ENCODE results near the gene AGAP1. TPM values are rescaled to one million over a fixed set of nuclear protein-coding genes. Genes with fewer than 3 reads are reported as not detected.

The AGAP1 gene
- total and polyA plus RNA-seq, 2 donors (not counting 3 experiments of a cell fraction or from before 2014, with no cell fraction given), result 10.2 to 20.9 TPM

DNA sequence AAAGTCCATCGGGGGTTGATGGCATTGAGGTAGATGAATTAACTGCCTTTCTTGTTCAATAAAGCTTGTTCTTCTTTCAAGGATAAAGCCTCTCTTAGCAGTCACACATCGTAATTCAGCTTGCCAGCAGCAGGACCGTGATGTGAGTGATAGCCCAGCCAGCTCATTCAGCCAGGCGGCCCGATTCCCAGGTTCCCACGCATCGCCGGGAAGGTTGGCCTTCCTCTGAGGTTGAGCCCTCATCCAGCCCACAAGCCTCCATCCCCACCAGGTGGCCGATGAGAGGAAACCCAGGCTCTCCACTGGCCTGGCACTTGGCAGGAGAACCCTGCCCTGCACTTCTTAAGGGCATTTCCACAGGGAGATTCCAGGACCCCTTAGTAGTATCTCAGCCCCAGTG lies 4.7 kb downstream of the AGAP1 start:
- FAIRE-seq (no peak), DNase-seq (ENCODE audit: low read depth, low spot score) (no peak)
- Histone ChIP-seq H3K27me3 (ENCODE audit: control insufficient read depth in 2 of 2, insufficient read depth in 2 of 2, low read length in 2 of 2) (no peaks in the 10 kb centered on the region), H2AFZ (ENCODE audit: low read depth, low read length) (no peak overlapping the region), H3K79me2 (ENCODE audit: control insufficient read depth, insufficient read depth, low read length) (peaks cover 49% of the 10 kb centered on the region), H3K9me3 (replicated peaks; ENCODE audit: control insufficient read depth, insufficient read depth, low read length) (no peaks in the 10 kb centered on the region), H4K20me1 (replicated peaks; ENCODE audit: control insufficient read depth, extremely low read depth, insufficient read depth, low read length) (no peaks in the 10 kb centered on the region), H3K9ac (replicated peaks; ENCODE audit: extremely low read depth, insufficient read depth, low read length) (no peak overlapping the region), H3K4me2 (ENCODE audit: insufficient read depth, low read length) (no peak overlapping the region), H3K4me1 (ENCODE audit: control insufficient read depth, extremely low read depth, insufficient read depth, low read length) (peaks cover 24% of the 10 kb centered on the region), H3K36me3 (ENCODE audit: control insufficient read depth in 2 of 2, extremely low read depth in 1 of 2, insufficient read depth in 2 of 2, low read length in 2 of 2) (no peaks in the 10 kb centered on the region), H3K27ac (ENCODE audit: insufficient read depth, low read depth, low read length) (no peak overlapping the region), H3K9me1 (replicated peaks; ENCODE audit: control insufficient read depth, extremely low read depth, insufficient read depth, low read length) (no peaks in the 10 kb centered on the region), H3K4me3 (replicated peaks in 1 of 3; ENCODE audit: insufficient read depth in 1 of 3, low read depth in 1 of 3, low read length in 3 of 3) (no peak overlapping the region)
- POLR2A ChIA-PET, result no interaction called here
- BruUV-seq (replicated peaks), result no TSS peak
- CTCF ChIA-PET, result interaction anchor here (1.9 kb wide), 1 partner anchor 95 kb away, joined by 9 read pairs; no protein-coding TSS in a partner anchor
- intact Hi-C loops (cut with micrococcal nuclease), result loop anchor here (10.0 kb wide), 1 partner anchor 246 kb away; no protein-coding TSS in a partner anchor
- dilution Hi-C loops (cut with MboI; ENCODE audit: extremely low pct_ligation_motif_present, low sequenced_read_pairs), result no loop called here
- TF ChIP-seq GATA2 (IDR thresholded peaks at IDR 0.05; ENCODE audit: insufficient read depth, insufficient read length, low read depth, low read length), result no peak
- TF ChIP-seq POLR2A (IDR thresholded peaks at IDR 0.05; ENCODE audit: low read depth, low read length), result no peak
- TF ChIP-seq CTCF (IDR thresholded peaks at IDR 0.05; ENCODE audit: extremely low read depth in 1 of 2, insufficient read depth in 1 of 2, low read depth in 1 of 2, low read length in 2 of 2), result no peak
- TF ChIP-seq, protein P1, sequence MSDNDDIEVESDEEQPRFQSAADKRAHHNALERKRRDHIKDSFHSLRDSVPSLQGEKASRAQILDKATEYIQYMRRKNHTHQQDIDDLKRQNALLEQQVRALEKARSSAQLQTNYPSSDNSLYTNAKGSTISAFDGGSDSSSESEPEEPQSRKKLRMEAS (IDR thresholded peaks at IDR 0.05; ENCODE audit: insufficient read depth, insufficient read length), result no peak
- TF ChIP-seq JUN (IDR thresholded peaks at IDR 0.05; ENCODE audit: borderline replicate concordance, insufficient read depth, insufficient read length, low read depth), result no peak
- no peak for TF ChIP-seq POLR2AphosphoS5 (IDR thresholded peaks at IDR 0.05; ENCODE audit: insufficient read depth, low read depth, low read length)
- no peak for TF ChIP-seq MYC (IDR thresholded peaks at IDR 0.05; ENCODE audit: low read depth, low read length)
- no peak for TF ChIP-seq EZH2 (IDR thresholded peaks at IDR 0.05; ENCODE audit: borderline replicate concordance, low read depth, low read length, severe bottlenecking)

Measured in endothelial cell of umbilical vein (primary cell).